HEK293 (cell line): ENCODE measurements around the gene BIRC3.
A peak's percentile ranks its signal among the peaks of the same experiment; 100 is the strongest.

ENCODE experiments used
- YY1 ChIP-seq: fragments of 450-650 bp; formaldehyde crosslinking; IDR thresholded peaks from 2 replicates; pipeline ENCODE4 v1.5.1; 2018; ENCODE audit warnings: missing biosample characterization, missing genetic modification characterization
- ZBTB20 ChIP-seq: fragments of 450-650 bp; formaldehyde crosslinking; IDR thresholded peaks from 2 replicates; pipeline ENCODE4 v1.5.1; 2016; ENCODE audit warnings: missing biosample characterization, missing genetic modification characterization
- ZBTB7A ChIP-seq: fragments of 450-650 bp; formaldehyde crosslinking; IDR thresholded peaks from 2 replicates; pipeline ENCODE4 v1.5.1; 2016; ENCODE audit warnings: low read depth, missing biosample characterization, missing genetic modification characterization
- ZNF175 ChIP-seq: fragments of 450-650 bp; formaldehyde crosslinking; IDR thresholded peaks from 2 replicates; pipeline ENCODE4 v1.5.1; 2016; ENCODE audit warnings: missing biosample characterization, missing genetic modification characterization
- ZNF18 ChIP-seq: fragments of 450-650 bp; formaldehyde crosslinking; IDR thresholded peaks from 2 replicates; pipeline ENCODE4 v1.5.1; 2016; ENCODE audit warnings: missing biosample characterization, missing genetic modification characterization
- ZNF324 ChIP-seq: fragments of 450-650 bp; formaldehyde crosslinking; IDR thresholded peaks from 2 replicates; pipeline ENCODE4 v1.5.1; 2016; ENCODE audit warnings: missing biosample characterization, missing genetic modification characterization
- ZNF639 ChIP-seq: fragments of 450-650 bp; formaldehyde crosslinking; IDR thresholded peaks from 2 replicates; pipeline ENCODE4 v1.5.1; 2016; ENCODE audit warnings: missing biosample characterization, missing genetic modification characterization
- ZNF747 ChIP-seq: fragments of 450-650 bp; formaldehyde crosslinking; IDR thresholded peaks from 2 replicates; pipeline ENCODE4 v1.5.1; 2016; ENCODE audit warnings: missing biosample characterization, missing genetic modification characterization
- ZNF792 ChIP-seq: fragments of 450-650 bp; formaldehyde crosslinking; IDR thresholded peaks from 2 replicates; pipeline ENCODE4 v1.5.1; 2016; ENCODE audit warnings: missing biosample characterization, missing genetic modification characterization
- TF ChIP-seq, protein P1 (sequence below): fragments of 450-650 bp; formaldehyde crosslinking; IDR thresholded peaks from 2 replicates; pipeline ENCODE4 v1.5.1; 2016; ENCODE audit warnings: missing biosample characterization, missing genetic modification characterization
- TF ChIP-seq, protein P2 (sequence below): fragments of 450-650 bp; formaldehyde crosslinking; IDR thresholded peaks from 2 replicates; pipeline ENCODE4 v1.5.1; 2016; ENCODE audit warnings: missing biosample characterization, missing genetic modification characterization, low read depth

DNA sequence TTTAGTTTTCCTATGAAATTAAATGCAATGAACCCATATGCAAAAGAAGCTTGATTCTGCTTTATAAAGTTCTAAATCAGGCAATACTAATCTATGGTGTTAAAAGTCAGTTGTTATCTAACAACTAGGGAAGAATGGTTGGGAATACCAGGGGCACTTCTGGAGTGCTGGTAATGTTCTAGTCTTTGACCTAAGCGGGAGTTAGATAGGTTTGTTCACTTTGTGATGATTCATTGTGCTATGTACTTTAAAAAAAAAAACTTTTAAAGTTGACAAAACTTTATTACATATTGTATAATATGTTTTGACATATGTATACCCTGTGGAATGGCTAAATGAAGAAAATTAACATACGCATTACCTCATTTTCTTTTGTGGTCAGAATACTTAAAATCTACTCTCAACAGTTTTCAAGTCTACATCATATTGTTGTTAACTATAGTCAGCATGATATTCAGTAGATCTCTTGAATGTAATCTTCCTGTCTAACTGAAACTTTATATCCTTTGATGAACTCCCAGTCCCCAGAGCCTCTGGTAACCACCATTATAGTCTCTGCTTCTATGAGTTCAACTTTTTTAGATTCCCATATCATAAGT is 69.0 kb downstream of the BIRC3 start:
- TF ChIP-seq, protein P1, sequence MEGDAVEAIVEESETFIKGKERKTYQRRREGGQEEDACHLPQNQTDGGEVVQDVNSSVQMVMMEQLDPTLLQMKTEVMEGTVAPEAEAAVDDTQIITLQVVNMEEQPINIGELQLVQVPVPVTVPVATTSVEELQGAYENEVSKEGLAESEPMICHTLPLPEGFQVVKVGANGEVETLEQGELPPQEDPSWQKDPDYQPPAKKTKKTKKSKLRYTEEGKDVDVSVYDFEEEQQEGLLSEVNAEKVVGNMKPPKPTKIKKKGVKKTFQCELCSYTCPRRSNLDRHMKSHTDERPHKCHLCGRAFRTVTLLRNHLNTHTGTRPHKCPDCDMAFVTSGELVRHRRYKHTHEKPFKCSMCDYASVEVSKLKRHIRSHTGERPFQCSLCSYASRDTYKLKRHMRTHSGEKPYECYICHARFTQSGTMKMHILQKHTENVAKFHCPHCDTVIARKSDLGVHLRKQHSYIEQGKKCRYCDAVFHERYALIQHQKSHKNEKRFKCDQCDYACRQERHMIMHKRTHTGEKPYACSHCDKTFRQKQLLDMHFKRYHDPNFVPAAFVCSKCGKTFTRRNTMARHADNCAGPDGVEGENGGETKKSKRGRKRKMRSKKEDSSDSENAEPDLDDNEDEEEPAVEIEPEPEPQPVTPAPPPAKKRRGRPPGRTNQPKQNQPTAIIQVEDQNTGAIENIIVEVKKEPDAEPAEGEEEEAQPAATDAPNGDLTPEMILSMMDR (tag by site-specific recombination) = no peak
- TF ChIP-seq ZNF639 (tag by site-specific recombination) (no peak), ZNF324 (tag by site-specific recombination) (no peak), ZNF792 (no peak), ZNF175 (no peak), ZBTB7A (tag by site-specific recombination) (no peak), ZBTB20 (tag by site-specific recombination) (no peak), ZNF18 (tag by site-specific recombination) (no peak), YY1 (tag by site-specific recombination) (no peak), ZNF747 (no peak)
- TF ChIP-seq, protein P2, sequence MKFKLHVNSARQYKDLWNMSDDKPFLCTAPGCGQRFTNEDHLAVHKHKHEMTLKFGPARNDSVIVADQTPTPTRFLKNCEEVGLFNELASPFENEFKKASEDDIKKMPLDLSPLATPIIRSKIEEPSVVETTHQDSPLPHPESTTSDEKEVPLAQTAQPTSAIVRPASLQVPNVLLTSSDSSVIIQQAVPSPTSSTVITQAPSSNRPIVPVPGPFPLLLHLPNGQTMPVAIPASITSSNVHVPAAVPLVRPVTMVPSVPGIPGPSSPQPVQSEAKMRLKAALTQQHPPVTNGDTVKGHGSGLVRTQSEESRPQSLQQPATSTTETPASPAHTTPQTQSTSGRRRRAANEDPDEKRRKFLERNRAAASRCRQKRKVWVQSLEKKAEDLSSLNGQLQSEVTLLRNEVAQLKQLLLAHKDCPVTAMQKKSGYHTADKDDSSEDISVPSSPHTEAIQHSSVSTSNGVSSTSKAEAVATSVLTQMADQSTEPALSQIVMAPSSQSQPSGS = 0 out of 2 replicates have a peak, but pooled peaks have one; percentile 51
